HCT116 (cell line): ENCODE results near the gene RUFY2. TPM values are rescaled to one million over a fixed set of nuclear protein-coding genes. Genes with fewer than 3 reads are reported as not detected.
"Not testable (repeated sequence)": the region's sequence is repeated elsewhere in the genome, so short reads cannot be mapped to it uniquely, and the experiment has no call there.

Experiments used
- ATAC-seq: fragments of 200-7000 bp; cut with Tn5 transposase; 2 replicates; pipeline ENCODE4 v1.9.1; 2020; ENCODE audit warnings: mild to moderate bottlenecking, moderate library complexity
- BruUV-seq: library from RNA; stranded (reverse); fragments of 400-500 nt; replicated peaks from 2 replicates; lab custom pipeline; 2021; lab: Mats Ljungman, UMichigan
- CTCF ChIA-PET: fragments of 300-600 bp; sonication (Branson Sonifier 250); formaldehyde crosslinking; loops from one replicate; lab custom pipeline; 2021; ENCODE audit warnings: antibody characterized with exemption; lab: Charles Lee
- POLR2A ChIA-PET: fragments of 300-600, 350-600 bp; sonication (Branson Sonifier 250); formaldehyde crosslinking; loops from one replicate; lab custom pipeline; 2021; ENCODE audit warnings: antibody characterized with exemption; lab: Charles Lee
- RAD21 ChIA-PET, 2 experiments: fragments of 300-600 bp; sonication (Branson Sonifier 250); formaldehyde crosslinking; loops; one replicate each; lab custom pipeline; 2023; ENCODE audit warnings: low total read pairs in 2 of 2; ENCODE audit not compliant: uncharacterized antibody in 2 of 2, unreplicated experiment in 2 of 2, low non-redundant PET in 1 of 2; lab: Charles Lee
- DNase-seq: peaks from one replicate; pipeline ENCODE4 v3.0.0-alpha.2; 2010; ENCODE audit warnings: low read depth, low spot score
- H2AFZ ChIP-seq: fragments of 200-600 bp; shearing (Covaris generic), sonication (generic); 2 replicates; pipeline ENCODE4 v1.6.1; 2017; ENCODE audit warnings: low read depth, mixed run types, mixed read lengths, antibody characterized with exemption, low read length; ENCODE audit not compliant: poor library complexity, severe bottlenecking
- H3K27ac ChIP-seq: 2 replicates; pipeline ENCODE4 v1.5.1; 2012; ENCODE audit warnings: low read depth, low read length
- H3K27me3 ChIP-seq: fragments of 200-600 bp; sonication (generic); 2 replicates; pipeline ENCODE4 v1.6.1; 2016; ENCODE audit warnings: mixed run types, low read length, mixed read lengths; ENCODE audit not compliant: insufficient read depth
- H3K36me3 ChIP-seq, 2 experiments: fragments of 200-500 bp in 1 of 2; fragments of 200-600 bp in 1 of 2; sonication (Bioruptor generic) in 1 of 2; sonication (generic) in 1 of 2; 2 replicates each; pipeline versions ENCODE4 v1.5.1 to v1.6.1; 2014 to 2016; ENCODE audit warnings: low read length in 2 of 2, inconsistent platforms in 1 of 2, mixed read lengths in 1 of 2, mixed run types in 1 of 2; ENCODE audit not compliant: insufficient read depth in 2 of 2, control insufficient read depth in 1 of 2
- H3K4me1 ChIP-seq, 2 experiments: fragments of 200-600 bp in 1 of 2; sonication (generic) in 1 of 2; 2 replicates each; pipeline versions ENCODE4 v1.5.1 to v1.6.1; 2012 to 2017; ENCODE audit warnings: low read length in 2 of 2, inconsistent platforms in 1 of 2, mild to moderate bottlenecking in 1 of 2, mixed read lengths in 1 of 2, mixed run types in 1 of 2, moderate library complexity in 1 of 2; ENCODE audit not compliant: insufficient read depth in 2 of 2, control insufficient read depth in 1 of 2
- H3K4me2 ChIP-seq: fragments of 200-600 bp; sonication (generic); 2 replicates; pipeline ENCODE4 v1.6.1; 2017; ENCODE audit warnings: mixed run types, low read length, mixed read lengths
- H3K4me3 ChIP-seq, 2 experiments: fragments of 200-600 bp in 1 of 2; sonication (generic) in 1 of 2; replicated peaks in 1 of 2; 2 replicates each; pipeline ENCODE4 v1.5.1; 2011 to 2016; ENCODE audit warnings: low read length in 2 of 2, control low read depth in 1 of 2, low read depth in 1 of 2, mild to moderate bottlenecking in 1 of 2, mixed read lengths in 1 of 2, mixed run types in 1 of 2
- H3K79me2 ChIP-seq: fragments of 200-600 bp; sonication (generic); 2 replicates; pipeline ENCODE4 v1.6.1; 2017; ENCODE audit warnings: mild to moderate bottlenecking, mixed run types, low read length, moderate library complexity, mixed read lengths; ENCODE audit not compliant: insufficient read depth
- H3K9ac ChIP-seq: fragments of 200-600 bp; sonication (generic); 2 replicates; pipeline ENCODE4 v1.6.1; 2016; ENCODE audit warnings: low read length, mixed read lengths
- H3K9me2 ChIP-seq: fragments of 200-600 bp; sonication (generic), shearing (Covaris generic); 2 replicates; pipeline ENCODE4 v1.6.1; 2017; ENCODE audit warnings: mixed run types, mild to moderate bottlenecking, moderate library complexity; ENCODE audit not compliant: insufficient read depth
- H3K9me3 ChIP-seq, 2 experiments: fragments of 200-500 bp in 1 of 2; fragments of 200-600 bp in 1 of 2; sonication (Bioruptor generic) in 1 of 2; sonication (generic) in 1 of 2; 2 replicates each; pipeline ENCODE4 v1.6.1; 2014 to 2017; ENCODE audit warnings: low read length in 2 of 2, mixed read lengths in 2 of 2, inconsistent platforms in 1 of 2, low read depth in 1 of 2, mild to moderate bottlenecking in 1 of 2, mixed run types in 1 of 2, moderate library complexity in 1 of 2; ENCODE audit not compliant: control insufficient read depth in 1 of 2, insufficient read depth in 1 of 2
- H4K20me1 ChIP-seq: fragments of 200-600 bp; sonication (generic), shearing (Covaris generic); 2 replicates; pipeline ENCODE4 v1.6.1; 2017; ENCODE audit warnings: mixed run types, mild to moderate bottlenecking, moderate library complexity; ENCODE audit not compliant: insufficient read depth
- CBX3 ChIP-seq: IDR thresholded peaks from 2 replicates; pipeline ENCODE4 v1.6.1; 2012; ENCODE audit warnings: low read depth
- CEBPB ChIP-seq: IDR thresholded peaks from 2 replicates; pipeline ENCODE4 v1.6.1; 2012; ENCODE audit warnings: low read depth
- POLR2AphosphoS5 ChIP-seq: IDR thresholded peaks from 2 replicates; pipeline ENCODE4 v1.6.1; 2011; ENCODE audit warnings: mild to moderate bottlenecking, low read depth, low read length, moderate library complexity
- SP1 ChIP-seq: IDR thresholded peaks from 2 replicates; pipeline ENCODE4 v1.6.1; 2012; ENCODE audit warnings: low read depth
- ZFX ChIP-seq: fragments of 450-650 bp; IDR thresholded peaks from 2 replicates; pipeline ENCODE4 v1.6.1; 2017
- intact Hi-C: fragments of 100-400 bp; cut with micrococcal nuclease; formaldehyde crosslinking; loops from 2 replicates; pipeline ENCODE4 v1.10.0; 2022
- total RNA-seq: library from RNA; stranded (reverse); gene quantifications from one replicate; pipeline ENCODE4 v1.2.1, GENCODE V29; 2021; ENCODE audit not compliant: unreplicated experiment

Gene RUFY2
- total RNA-seq, 1 experiment from 2014 or later: 13.0 TPM

GRCh38 chr10:68327889-68328786 lies 78.9 kb downstream of the RUFY2 start:
- intact Hi-C loops: no loop called here
- ChIA-PET POLR2A (no interaction called here), RAD21 (no interaction called here), CTCF (interaction anchor here (1.7 kb wide), 1 partner anchor 540 kb away, joined by 4 read pairs; no protein-coding TSS in a partner anchor)
- H3K9ac ChIP-seq: peak overlapping the region; percentile 31
- H3K27me3 ChIP-seq: no peaks in the 10 kb centered on the region
- peaks cover 23 to 34% of the 10 kb centered on the region in 2 experiments for H3K4me1 ChIP-seq
- peak overlapping the region; percentile 79 for H2AFZ ChIP-seq
- H3K4me2 ChIP-seq: peak overlapping the region; percentile 46
- H3K4me3 ChIP-seq: no peak overlapping the region
- no peak for ATAC-seq
- no TSS peak for BruUV-seq
- H3K9me2 ChIP-seq: no peaks in the 10 kb centered on the region
- peak overlapping the region; percentile 17; the same call in 1 of the 2 replicates for H3K27ac ChIP-seq
- H3K9me3 ChIP-seq: no peaks in the 10 kb centered on the region
- H3K36me3 ChIP-seq: no peaks in the 10 kb centered on the region
- peak; percentile 16 for DNase-seq
- peaks cover 4% of the 10 kb centered on the region; the same call in 1 of the 2 replicates for H4K20me1 ChIP-seq
- peaks cover 13% of the 10 kb centered on the region for H3K79me2 ChIP-seq
- TF ChIP-seq SP1 (peak; percentile 51; the same call in 1 of the 2 replicates), POLR2AphosphoS5 (no peak), ZFX (no peak), CBX3 (no peak), CEBPB (peak; percentile 72)

GRCh38 chr10:68324396-68324795 lies 82.7 kb downstream of the RUFY2 start:
- RAD21 ChIA-PET, intact Hi-C loops, POLR2A ChIA-PET, H2AFZ ChIP-seq, H4K20me1 ChIP-seq, BruUV-seq, H3K27me3 ChIP-seq, H3K9ac ChIP-seq, CTCF ChIA-PET, H3K9me2 ChIP-seq, H3K27ac ChIP-seq, H3K36me3 ChIP-seq, H3K4me3 ChIP-seq, DNase-seq, H3K9me3 ChIP-seq, ATAC-seq, H3K79me2 ChIP-seq, H3K4me2 ChIP-seq: not testable (repeated sequence)
- peaks cover 16 to 22% of the 10 kb centered on the region in 2 experiments for H3K4me1 ChIP-seq
